ENCODE results near the gene FOS.
A peak's percentile ranks its signal among the peaks of the same experiment; 100 is the strongest.

Gene FOS

GRCh38 chr14:75249251-75249957 lies 29.2 kb upstream of the FOS start:
- TF ChIP-seq POLR2A (IDR thresholded peaks at IDR 0.05; ENCODE audit: extremely low read depth, insufficient read length) (no peak), MAX (IDR thresholded peaks at IDR 0.05; ENCODE audit: low read depth, low read length) (peak; percentile 33; the same call in 1 of the 2 replicates)
- no peak overlapping the region for H3K4me3 ChIP-seq (ENCODE audit: low read depth, low read length)
- DNase-seq (ENCODE audit: low read depth), result no peak

- no peak for DNase-seq (ENCODE audit: low read depth)
- no peak overlapping the region for H3K4me3 ChIP-seq (ENCODE audit: low read depth, low read length)
- TF ChIP-seq MYC (IDR thresholded peaks at IDR 0.05; ENCODE audit: low read depth, low read length) (no peak), POLR2A (IDR thresholded peaks at IDR 0.05; ENCODE audit: extremely low read depth, insufficient read length) (no peak), MAX (IDR thresholded peaks at IDR 0.05; ENCODE audit: low read depth, low read length) (no peak), CTCF (IDR thresholded peaks at IDR 0.05; ENCODE audit: low read depth, low read length) (no peak)
These were observed 28.7 kb upstream of the FOS start for GRCh38 chr14:75249958-75250336.

GRCh38 chr14:75250800-75251199 lies 27.8 kb upstream of the FOS start:
- DNase-seq (ENCODE audit: low read depth), result no peak
- TF ChIP-seq MYC (IDR thresholded peaks at IDR 0.05; ENCODE audit: low read depth, low read length) (no peak), CTCF (IDR thresholded peaks at IDR 0.05; ENCODE audit: low read depth, low read length) (no peak), MAX (IDR thresholded peaks at IDR 0.05; ENCODE audit: low read depth, low read length) (no peak), POLR2A (IDR thresholded peaks at IDR 0.05; ENCODE audit: extremely low read depth, insufficient read length) (no peak)
- no peak overlapping the region for H3K4me3 ChIP-seq (ENCODE audit: low read depth, low read length)

GRCh38 chr14:75252254-75252837 lies 26.3 kb upstream of the FOS start:
- TF ChIP-seq POLR2A (IDR thresholded peaks at IDR 0.05; ENCODE audit: extremely low read depth, insufficient read length) (no peak), MAX (IDR thresholded peaks at IDR 0.05; ENCODE audit: low read depth, low read length) (peak; percentile 34; the same call in 1 of the 2 replicates)
- H3K4me3 ChIP-seq (ENCODE audit: low read depth, low read length), result no peak overlapping the region
- DNase-seq (ENCODE audit: low read depth), result no peak

- DNase-seq (ENCODE audit: low read depth), result no peak
- H3K4me3 ChIP-seq (ENCODE audit: low read depth, low read length), result no peak overlapping the region
- TF ChIP-seq CTCF (IDR thresholded peaks at IDR 0.05; ENCODE audit: low read depth, low read length) (no peak), MAX (IDR thresholded peaks at IDR 0.05; ENCODE audit: low read depth, low read length) (no peak), POLR2A (IDR thresholded peaks at IDR 0.05; ENCODE audit: extremely low read depth, insufficient read length) (no peak), MYC (IDR thresholded peaks at IDR 0.05; ENCODE audit: low read depth, low read length) (no peak)
These were observed 24.2 kb upstream of the FOS start for GRCh38 chr14:75254381-75254822.

GRCh38 chr14:75254901-75255584 lies 23.6 kb upstream of the FOS start:
- no peak for TF ChIP-seq MYC (IDR thresholded peaks at IDR 0.05; ENCODE audit: low read depth, low read length)
- no peak overlapping the region for H3K4me3 ChIP-seq (ENCODE audit: low read depth, low read length)
- DNase-seq (ENCODE audit: low read depth), result no peak

Measured in NB4 (cell line).